HG03039 (cell line): Measurements from ENCODE around the gene CEND1.
"Not testable (repeated sequence)": the region's sequence is repeated elsewhere in the genome, so short reads cannot be mapped to it uniquely, and the experiment has no call there.

ENCODE experiments used
- ATAC-seq: cut with Tn5 transposase; IDR thresholded peaks from one replicate; pipeline ENCODE4 v1.9.1; 2021; ENCODE audit warnings: mild to moderate bottlenecking, moderate library complexity; ENCODE audit not compliant: unreplicated experiment

Gene CEND1

DNA sequence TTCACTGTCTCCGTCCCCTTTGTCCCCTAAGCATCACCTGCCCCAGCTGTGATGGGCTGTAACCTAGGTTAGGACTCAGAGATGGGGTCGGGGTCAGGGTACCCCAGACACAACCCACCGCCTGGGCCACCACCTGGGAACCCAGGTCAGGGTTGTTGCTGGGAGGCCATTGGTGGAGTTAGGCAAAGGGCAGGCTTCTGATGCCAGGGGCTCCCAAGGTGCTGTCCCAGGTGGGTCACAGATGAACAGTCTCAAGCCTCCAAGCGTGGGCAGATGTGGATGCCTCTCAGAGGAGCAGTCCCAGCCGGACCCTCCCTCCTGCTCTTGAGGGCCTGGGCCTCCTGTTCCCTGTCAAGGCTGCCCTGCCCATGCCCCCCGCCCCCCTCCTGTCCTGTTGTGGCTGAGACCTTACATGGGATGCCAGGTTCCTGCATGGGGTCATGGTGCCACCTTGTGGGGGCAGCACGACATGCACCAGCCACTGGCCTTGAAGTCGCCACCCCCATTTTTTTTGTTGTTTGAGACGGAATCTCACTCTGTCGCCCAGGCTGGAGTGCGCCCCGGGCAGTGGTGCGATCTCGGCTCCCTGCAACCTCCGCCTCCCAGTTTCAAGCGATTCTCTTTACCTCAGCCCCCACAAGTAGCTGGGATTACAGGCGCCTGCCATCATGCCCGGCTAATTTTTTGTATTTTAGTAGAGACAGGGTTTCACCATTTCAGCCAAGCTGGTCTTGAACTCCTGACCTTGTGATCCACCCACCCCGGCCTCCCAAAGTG, 24.7 kb downstream of the CEND1 start:
- no peak for ATAC-seq

- no peak for ATAC-seq
Observed at GRCh38 chr11:764322-765024, 25.4 kb downstream of the CEND1 start.

DNA sequence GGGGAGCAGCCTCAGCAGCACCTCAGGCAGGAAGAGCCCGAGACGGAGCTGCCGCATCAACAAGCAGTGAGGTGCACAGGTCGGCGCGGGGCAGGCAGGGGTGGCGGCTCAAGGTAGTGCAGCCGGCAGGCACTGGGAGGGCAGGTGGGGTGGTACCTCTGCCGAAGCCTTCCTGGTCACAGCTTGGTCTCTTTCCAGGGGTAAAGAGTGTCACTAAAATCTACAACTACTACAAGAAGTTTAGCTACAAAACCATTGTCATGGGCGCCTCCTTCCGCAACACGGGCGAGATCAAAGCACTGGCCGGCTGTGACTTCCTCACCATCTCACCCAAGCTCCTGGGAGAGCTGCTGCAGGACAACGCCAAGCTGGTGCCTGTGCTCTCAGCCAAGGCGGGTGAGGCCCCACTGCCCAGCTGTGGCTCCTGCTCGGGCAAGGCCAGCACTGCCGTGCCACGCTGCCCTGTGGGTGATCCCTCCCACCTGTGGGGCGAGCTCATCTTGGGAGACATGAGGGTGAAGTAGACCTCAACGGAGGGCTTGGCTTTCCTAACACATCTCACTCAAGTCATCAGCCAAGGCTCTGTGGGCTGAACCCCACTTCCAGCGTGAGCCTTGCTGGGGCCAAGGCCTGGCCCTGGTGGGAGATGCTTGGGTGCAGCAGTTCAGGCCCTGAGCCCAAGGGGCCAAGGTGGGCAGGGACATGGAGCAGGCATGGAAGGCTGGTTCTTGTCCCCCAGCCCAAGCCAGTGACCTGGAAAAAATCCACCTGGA, 26.2 kb downstream of the CEND1 start:
- ATAC-seq = no peak

DNA sequence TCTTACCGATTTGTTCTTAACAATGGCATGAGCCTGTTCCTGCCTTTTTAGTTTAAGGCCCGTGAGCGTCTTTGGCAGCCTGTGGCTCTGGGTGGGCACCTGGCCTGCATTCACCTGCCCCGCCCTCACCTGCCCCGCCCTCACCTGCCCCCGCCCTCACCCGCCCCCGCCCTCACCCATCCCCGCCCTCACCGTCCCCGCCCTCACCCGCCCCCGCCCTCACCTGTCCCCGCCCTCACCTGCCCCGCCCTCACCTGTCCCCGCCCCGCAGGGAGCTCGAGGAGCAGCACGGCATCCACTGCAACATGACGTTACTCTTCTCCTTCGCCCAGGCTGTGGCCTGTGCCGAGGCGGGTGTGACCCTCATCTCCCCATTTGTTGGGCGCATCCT, 26.8 kb downstream of the CEND1 start:
- ATAC-seq = no peak

- ATAC-seq = no peak
Observed at GRCh38 chr11:762421-763072, 27.3 kb downstream of the CEND1 start.

DNA sequence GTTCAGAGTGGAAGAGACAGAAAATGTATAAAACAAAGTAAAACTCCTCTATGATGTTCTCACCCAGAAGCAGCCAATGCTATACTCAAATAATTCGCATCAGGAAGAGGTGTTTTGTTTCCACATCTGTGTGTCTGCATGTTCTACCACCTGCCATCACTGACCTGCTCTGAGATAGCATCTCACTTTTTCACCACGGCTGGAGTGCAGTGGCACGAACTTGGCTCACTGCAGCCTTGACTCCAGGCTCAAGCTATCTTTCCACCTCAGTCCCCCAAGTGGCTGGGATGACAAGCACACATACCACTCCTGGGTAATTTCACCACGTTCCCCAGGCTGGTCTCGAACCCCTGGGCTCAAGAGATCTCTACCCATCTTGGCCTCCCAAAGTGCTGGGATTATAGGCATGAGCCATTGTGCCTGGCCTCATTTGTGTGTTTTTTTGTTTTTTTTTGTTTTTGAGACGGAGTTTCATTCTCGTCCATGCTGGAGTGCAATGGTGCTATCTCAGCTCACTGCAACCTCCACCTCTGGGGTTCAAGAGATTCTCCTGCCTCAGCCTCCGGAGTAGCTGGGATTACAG, 28.3 kb downstream of the CEND1 start:
- ATAC-seq = no peak

- ATAC-seq = no peak
Observed at GRCh38 chr11:760236-760635, 29.7 kb downstream of the CEND1 start.

GRCh38 chr11:749731-750130, 40.2 kb downstream of the CEND1 start:
- ATAC-seq = no peak

- no peak for ATAC-seq
Observed at GRCh38 chr11:748007-748359, 41.9 kb downstream of the CEND1 start.

DNA sequence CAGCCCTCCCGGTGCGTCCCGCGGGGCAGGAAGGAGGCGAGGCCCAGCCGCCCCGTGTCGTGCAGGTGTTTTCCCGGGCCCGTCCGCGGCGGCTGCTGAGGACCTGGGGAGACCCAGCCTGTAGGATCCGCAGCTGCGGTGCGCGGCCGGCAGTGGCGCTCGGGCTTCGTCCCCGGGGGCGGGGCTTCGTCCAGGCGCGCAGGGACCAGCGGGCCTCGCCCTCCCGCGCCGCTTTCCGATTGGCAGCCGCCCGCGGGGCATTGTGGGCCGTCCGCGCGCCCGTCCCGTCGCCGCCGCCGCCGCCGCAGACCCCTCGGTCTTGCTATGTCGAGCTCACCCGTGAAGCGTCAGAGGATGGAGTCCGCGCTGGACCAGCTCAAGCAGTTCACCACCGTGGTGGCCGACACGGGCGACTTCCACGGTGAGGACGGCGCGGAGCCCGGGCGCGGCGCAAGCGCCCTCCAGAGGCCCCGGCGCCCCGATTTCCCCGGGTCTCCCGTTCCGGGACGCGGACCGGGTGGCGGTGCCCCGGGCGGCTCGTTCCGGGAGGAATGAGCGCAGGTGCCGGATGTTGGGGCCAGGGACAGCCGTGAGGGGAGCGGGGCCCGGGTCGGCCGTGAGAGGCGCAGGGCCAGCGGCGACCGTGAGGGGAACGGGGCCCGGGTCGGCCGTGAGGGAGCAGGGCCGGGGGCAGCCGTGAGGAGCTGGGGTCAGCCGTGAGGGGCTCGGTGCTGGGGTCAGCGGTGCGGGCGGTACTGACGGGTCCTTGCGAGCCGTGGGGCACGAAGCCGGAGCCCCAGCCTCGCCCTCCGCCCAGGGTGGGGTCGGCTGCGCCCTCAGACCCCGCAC, 42.5 kb downstream of the CEND1 start, which contains the start of gene TALDO1:
TALDO1 (plus strand) TSS at position 307 of the 849 bp plus-strand sequence; CDS start at position 325, 18 bp downstream.
- ATAC-seq = peak; percentile 75

DNA sequence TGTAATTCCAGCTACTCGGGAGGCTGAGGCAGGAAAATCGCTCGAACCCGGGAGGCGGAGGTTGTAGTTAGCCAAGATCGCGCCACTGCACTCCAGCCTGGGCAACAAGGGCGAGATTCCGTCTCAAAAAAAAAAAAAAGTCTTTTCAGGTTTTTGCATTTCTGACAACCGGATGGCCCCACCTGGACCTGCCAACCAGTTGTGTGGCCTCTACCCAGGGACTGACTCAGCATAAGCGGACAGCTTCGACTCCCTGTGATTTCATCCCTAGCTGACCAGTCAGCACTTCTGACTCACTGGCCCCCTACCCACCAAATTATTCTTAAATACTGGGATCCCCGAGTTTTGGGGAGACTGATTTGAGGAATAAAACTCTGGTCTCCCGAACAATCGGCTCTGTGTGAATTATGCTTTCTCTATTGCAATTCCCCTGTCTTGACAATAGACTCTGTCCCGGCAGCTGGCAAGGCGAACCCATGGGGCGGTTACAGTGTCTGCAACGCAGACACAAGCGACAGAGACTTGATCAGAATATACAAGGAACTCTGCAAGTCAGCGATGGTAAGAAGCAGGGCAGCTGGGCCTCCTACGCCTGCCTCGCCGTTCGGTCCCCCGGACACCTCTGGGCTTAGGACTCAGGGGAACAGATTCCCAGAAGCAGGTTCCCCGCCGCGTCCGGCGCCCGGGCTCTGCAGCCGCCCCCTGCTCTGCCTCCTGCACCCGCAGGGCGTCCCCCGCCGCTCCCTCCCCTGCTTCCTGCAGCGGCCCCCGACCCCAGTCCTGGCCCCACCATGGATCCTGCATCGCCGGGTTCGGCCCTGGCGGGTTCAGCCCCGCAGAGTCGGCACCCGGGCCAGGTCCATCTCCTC, 43.4 kb downstream of the CEND1 start:
- peak; percentile 22 for ATAC-seq

- no peak for ATAC-seq
Observed at GRCh38 chr11:745428-745827, 44.5 kb downstream of the CEND1 start.

DNA sequence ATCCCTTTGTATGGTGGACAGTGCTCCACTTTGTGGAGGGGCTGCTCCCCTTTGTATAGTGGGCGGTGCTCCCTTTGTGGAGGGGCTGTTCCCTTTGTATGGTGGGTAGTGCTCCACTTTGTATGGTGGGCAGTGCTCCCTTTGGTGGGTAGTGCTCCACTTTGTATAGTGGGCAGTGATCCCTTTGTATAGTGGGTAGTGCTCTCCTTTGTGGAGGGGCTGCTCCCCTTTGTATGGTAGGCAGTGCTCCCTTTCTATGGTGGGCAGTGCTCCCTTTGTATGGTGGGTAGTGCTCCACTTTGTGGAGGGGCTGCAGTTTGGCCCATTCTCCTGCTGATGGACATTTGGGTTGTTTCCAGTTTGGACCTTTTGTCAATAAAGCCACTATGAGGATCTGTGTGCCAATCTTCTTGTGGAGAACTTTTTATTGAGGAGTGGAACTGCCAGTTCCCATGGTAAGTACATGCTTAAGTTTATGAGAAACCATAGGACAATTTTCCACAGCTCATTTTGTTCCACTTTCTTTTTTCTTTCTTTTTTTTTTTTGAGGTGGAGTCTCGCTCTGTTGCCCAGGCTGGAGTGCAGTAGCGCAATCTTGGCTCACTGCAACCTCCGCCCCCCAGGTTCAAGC, 47.2 kb downstream of the CEND1 start:
- ATAC-seq = no peak

DNA sequence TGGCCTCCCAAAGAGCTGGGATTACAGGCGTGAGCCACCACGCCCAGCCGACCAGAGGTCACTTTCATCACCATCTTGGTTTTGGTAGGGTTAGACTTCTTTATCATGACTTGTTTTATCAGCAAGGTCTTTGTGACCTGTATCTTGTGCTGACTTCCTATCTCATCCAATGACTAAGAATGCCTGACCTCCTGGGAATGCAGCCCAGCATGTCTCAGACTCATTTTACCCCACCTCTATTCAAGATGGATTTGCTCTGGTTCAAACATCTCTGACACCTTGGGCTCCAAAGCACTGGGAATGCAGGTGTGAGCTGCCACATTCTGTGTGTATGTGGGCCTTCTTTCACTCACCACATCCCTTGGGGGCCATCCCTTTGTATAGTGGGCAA, 47.7 kb downstream of the CEND1 start:
- ATAC-seq = no peak

DNA sequence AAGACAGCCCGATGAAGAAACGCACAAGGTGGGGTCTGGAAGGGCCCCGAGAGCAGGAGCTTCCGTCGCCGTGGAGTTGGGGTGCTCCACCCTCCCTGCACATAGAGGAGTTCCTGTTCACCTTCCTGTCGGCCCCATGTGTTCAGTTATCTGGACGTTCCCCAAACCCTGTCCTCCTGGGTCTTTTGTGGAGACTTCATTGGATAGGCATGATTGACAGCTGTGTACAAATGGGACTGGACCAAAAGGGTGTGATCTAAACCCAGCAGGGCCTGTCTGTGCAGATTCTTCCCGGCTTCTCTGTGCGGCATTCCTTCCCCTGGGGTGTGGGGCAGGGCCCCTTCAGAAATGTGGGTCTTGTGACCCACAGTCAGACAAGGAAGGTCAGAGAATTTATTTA, 52.0 kb downstream of the CEND1 start:
- ATAC-seq = not testable (repeated sequence)

- ATAC-seq = no peak
Observed at GRCh38 chr11:737366-737765, 52.5 kb downstream of the CEND1 start.
